HL-60/S4 treated with phorbol 12-myristate 13-acetate at 8.2 ng/mL for 4 days and 3 days (cell line): ENCODE results near the gene CFAP58.
"Not testable (repeated sequence)": the region's sequence is repeated elsewhere in the genome, so short reads cannot be mapped to it uniquely, and the experiment has no call there.

Experiments used
- in situ Hi-C: fragments of 300-500 bp; cut with MboI; formaldehyde crosslinking; loops from 2 replicates; pipeline ENCODE4 v1.15.0; 2022; ENCODE audit warnings: low sequenced_read_pairs

CFAP58 gene

GRCh38 chr10:104424719-104425118 is 71.1 kb downstream of the CFAP58 start:
- in situ Hi-C loops = no loop called here

- in situ Hi-C loops = no loop called here
Observed at GRCh38 chr10:104427989-104428388, 74.4 kb downstream of the CFAP58 start.

- in situ Hi-C loops = no loop called here
Observed at GRCh38 chr10:104429846-104430245, 76.2 kb downstream of the CFAP58 start.

- in situ Hi-C loops = no loop called here
Observed at GRCh38 chr10:104430360-104430759, 76.7 kb downstream of the CFAP58 start.

- in situ Hi-C loops = no loop called here
Observed at GRCh38 chr10:104433669-104434068, 80.0 kb downstream of the CFAP58 start.

GRCh38 chr10:104434601-104435000 is 81.0 kb downstream of the CFAP58 start:
- in situ Hi-C loops = no loop called here

GRCh38 chr10:104435822-104436221 is 82.2 kb downstream of the CFAP58 start:
- in situ Hi-C loops = no loop called here

- in situ Hi-C loops = no loop called here
Observed at GRCh38 chr10:104437226-104437625, 83.6 kb downstream of the CFAP58 start.

- in situ Hi-C loops = no loop called here
Observed at GRCh38 chr10:104440221-104440620, 86.6 kb downstream of the CFAP58 start.

GRCh38 chr10:104441329-104442000 is 87.8 kb downstream of the CFAP58 start:
- in situ Hi-C loops = no loop called here

GRCh38 chr10:104445359-104445758 is 91.7 kb downstream of the CFAP58 start:
- in situ Hi-C loops = no loop called here

GRCh38 chr10:104446151-104446550 is 92.5 kb downstream of the CFAP58 start:
- in situ Hi-C loops = no loop called here

GRCh38 chr10:104447331-104447730 is 93.7 kb downstream of the CFAP58 start:
- in situ Hi-C loops = no loop called here

GRCh38 chr10:104447906-104448305 is 94.3 kb downstream of the CFAP58 start:
- in situ Hi-C loops = no loop called here

- in situ Hi-C loops = no loop called here
Observed at GRCh38 chr10:104449391-104449790, 95.8 kb downstream of the CFAP58 start.

- in situ Hi-C loops = no loop called here
Observed at GRCh38 chr10:104450490-104450889, 96.9 kb downstream of the CFAP58 start.

GRCh38 chr10:104450954-104451353 is 97.3 kb downstream of the CFAP58 start:
- in situ Hi-C loops = no loop called here

GRCh38 chr10:104452977-104453376 is 99.3 kb downstream of the CFAP58 start:
- in situ Hi-C loops = no loop called here

- in situ Hi-C loops = no loop called here
Observed at GRCh38 chr10:104456802-104457542, 103.3 kb downstream of the CFAP58 start.

GRCh38 chr10:104457543-104457828 is 103.9 kb downstream of the CFAP58 start:
- in situ Hi-C loops = no loop called here

- in situ Hi-C loops = not testable (repeated sequence)
Observed at GRCh38 chr10:104465575-104465974, 111.9 kb downstream of the CFAP58 start.

GRCh38 chr10:104468818-104469217 is 115.2 kb downstream of the CFAP58 start:
- in situ Hi-C loops = not testable (repeated sequence)

GRCh38 chr10:104472505-104472904 is 118.9 kb downstream of the CFAP58 start:
- in situ Hi-C loops = no loop called here
